Esophagus squamous epithelium (tissue), 4 donors: ENCODE data around the gene UBXN10.

Source experiments
- POLR2A ChIP-seq, 4 donors: fragments of 450-650 bp; IDR thresholded peaks; one replicate each; pipeline ENCODE4 v1.6.1; 2017; ENCODE audit warnings: antibody characterized with exemption in 4 of 4, mild to moderate bottlenecking in 4 of 4, moderate library complexity in 3 of 4
- TF ChIP-seq, protein P1 (sequence below), 6 experiments: fragments of 450-650 bp in 4 of 6; fragments of 200-600 bp in 2 of 6; sonication (generic) in 2 of 6; IDR thresholded peaks; one replicate each; pipeline ENCODE4 v1.5.1; 2016 to 2019; ENCODE audit warnings: antibody characterized with exemption in 6 of 6, mild to moderate bottlenecking in 4 of 6, moderate library complexity in 4 of 6

DNA sequence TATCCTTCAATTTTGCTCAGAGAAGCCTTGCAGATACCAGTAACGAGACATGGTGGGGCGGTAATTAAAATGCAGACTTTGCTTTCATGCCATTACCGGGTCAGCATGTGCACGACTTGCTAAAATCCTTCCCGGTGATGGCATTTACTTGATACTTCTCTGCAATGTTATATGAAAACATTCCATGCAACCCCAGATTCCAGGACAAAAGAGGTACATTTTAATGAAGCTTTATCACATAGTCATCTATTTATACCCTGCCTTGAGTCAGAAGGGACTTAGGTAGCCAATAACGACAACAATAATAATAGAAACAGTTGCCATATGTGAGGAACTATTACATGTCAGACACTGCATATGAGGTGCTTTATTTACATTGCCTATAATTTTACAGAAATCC, 29.8 kb downstream of the UBXN10 start:
- TF ChIP-seq, protein P1, sequence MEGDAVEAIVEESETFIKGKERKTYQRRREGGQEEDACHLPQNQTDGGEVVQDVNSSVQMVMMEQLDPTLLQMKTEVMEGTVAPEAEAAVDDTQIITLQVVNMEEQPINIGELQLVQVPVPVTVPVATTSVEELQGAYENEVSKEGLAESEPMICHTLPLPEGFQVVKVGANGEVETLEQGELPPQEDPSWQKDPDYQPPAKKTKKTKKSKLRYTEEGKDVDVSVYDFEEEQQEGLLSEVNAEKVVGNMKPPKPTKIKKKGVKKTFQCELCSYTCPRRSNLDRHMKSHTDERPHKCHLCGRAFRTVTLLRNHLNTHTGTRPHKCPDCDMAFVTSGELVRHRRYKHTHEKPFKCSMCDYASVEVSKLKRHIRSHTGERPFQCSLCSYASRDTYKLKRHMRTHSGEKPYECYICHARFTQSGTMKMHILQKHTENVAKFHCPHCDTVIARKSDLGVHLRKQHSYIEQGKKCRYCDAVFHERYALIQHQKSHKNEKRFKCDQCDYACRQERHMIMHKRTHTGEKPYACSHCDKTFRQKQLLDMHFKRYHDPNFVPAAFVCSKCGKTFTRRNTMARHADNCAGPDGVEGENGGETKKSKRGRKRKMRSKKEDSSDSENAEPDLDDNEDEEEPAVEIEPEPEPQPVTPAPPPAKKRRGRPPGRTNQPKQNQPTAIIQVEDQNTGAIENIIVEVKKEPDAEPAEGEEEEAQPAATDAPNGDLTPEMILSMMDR (IDR thresholded peaks at IDR 0.05), result no peak
- no peak for TF ChIP-seq POLR2A (IDR thresholded peaks at IDR 0.05)
